Thoracic aorta (tissue), 2 donors: Measurements from ENCODE around the gene LSM2. TPM values are rescaled to one million over a fixed set of nuclear protein-coding genes. Genes with fewer than 3 reads are reported as not detected.

Source experiments
- ATAC-seq: fragments of 150-250 bp; one replicate; pipeline ENCODE4 v1.8.0; 2017; ENCODE audit warnings: low read depth; ENCODE audit not compliant: insufficient number of reproducible peaks, low FRiP score
- DNase-seq: peaks from one replicate; pipeline ENCODE4 v3.0.0-alpha.2; 2020; ENCODE audit warnings: low spot score
- H3K27ac ChIP-seq, 2 donors: fragments of 200-600 bp; sonication (generic); 1 replicate in 1 of 2; 2 replicates in 1 of 2; pipeline ENCODE4 v1.5.1; 2016; ENCODE audit warnings: mild to moderate bottlenecking in 2 of 2, moderate library complexity in 2 of 2
- H3K27me3 ChIP-seq: fragments of 200-600 bp; sonication (generic); replicated peaks from 2 replicates; pipeline ENCODE4 v1.6.0; 2016; ENCODE audit warnings: mild to moderate bottlenecking; ENCODE audit not compliant: insufficient read depth
- H3K36me3 ChIP-seq: fragments of 200-600 bp; sonication (generic); one replicate; pipeline ENCODE4 v1.5.1; 2016
- H3K4me1 ChIP-seq, 2 donors: fragments of 200-600 bp; sonication (generic); 1 replicate in 1 of 2; 2 replicates in 1 of 2; pipeline versions ENCODE4 v1.5.1 to v1.6.0; 2016; ENCODE audit warnings: low read depth in 2 of 2, mild to moderate bottlenecking in 1 of 2; ENCODE audit not compliant: control insufficient read depth in 1 of 2
- H3K4me3 ChIP-seq: fragments of 200-600 bp; sonication (generic); 2 replicates; pipeline ENCODE4 v1.5.1; 2016; ENCODE audit warnings: mild to moderate bottlenecking
- H3K9me3 ChIP-seq: fragments of 200-600 bp; sonication (generic); 2 replicates; pipeline ENCODE4 v1.5.1; 2016
- total RNA-seq, 2 donors: library from RNA; depleted of rRNA; stranded (reverse); fragments of >200 nt; gene quantifications; one replicate each; pipeline versions ENCODE4 v1.1.0 to v1.2.3, GENCODE V29; 2016
- TF ChIP-seq, protein P1 (sequence below): fragments of 200-600 bp; sonication (generic); IDR thresholded peaks from one replicate; pipeline ENCODE4 v1.5.1; 2019; ENCODE audit warnings: antibody characterized with exemption

The LSM2 gene
- total RNA-seq, 2 donors from 2014 or later: 21.2 to 40.1 TPM

DNA sequence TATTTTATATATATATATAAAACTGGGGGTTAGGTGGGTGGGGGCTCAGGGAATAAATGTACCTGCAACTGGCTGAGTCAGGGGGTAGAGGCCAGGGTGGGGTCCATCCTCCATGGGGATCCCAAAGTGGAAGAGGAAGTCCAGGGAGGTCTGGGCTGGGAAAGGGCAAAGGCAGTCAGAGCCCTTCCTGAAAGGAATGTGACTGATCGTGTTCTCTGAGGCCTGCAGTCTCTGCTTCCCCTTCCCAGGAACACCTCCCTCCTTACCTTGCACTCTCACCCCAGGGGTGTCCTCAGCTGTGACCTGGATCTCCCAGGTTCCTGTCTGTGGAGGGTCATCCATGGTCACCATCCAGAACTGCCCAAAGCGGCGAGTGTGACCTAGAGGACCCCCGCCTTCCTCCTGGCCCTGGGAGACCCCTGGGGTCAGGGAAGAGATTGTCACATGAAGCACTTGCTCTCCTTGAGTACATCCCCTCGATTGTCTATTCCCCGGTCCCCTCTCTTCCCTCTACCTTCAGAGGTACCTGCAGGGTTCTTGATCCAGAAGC is 39.6 kb downstream of the LSM2 start:
- TF ChIP-seq, protein P1, sequence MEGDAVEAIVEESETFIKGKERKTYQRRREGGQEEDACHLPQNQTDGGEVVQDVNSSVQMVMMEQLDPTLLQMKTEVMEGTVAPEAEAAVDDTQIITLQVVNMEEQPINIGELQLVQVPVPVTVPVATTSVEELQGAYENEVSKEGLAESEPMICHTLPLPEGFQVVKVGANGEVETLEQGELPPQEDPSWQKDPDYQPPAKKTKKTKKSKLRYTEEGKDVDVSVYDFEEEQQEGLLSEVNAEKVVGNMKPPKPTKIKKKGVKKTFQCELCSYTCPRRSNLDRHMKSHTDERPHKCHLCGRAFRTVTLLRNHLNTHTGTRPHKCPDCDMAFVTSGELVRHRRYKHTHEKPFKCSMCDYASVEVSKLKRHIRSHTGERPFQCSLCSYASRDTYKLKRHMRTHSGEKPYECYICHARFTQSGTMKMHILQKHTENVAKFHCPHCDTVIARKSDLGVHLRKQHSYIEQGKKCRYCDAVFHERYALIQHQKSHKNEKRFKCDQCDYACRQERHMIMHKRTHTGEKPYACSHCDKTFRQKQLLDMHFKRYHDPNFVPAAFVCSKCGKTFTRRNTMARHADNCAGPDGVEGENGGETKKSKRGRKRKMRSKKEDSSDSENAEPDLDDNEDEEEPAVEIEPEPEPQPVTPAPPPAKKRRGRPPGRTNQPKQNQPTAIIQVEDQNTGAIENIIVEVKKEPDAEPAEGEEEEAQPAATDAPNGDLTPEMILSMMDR: no peak
- ATAC-seq (no peak), DNase-seq (no peak)
- Histone ChIP-seq H3K9me3 (no peaks in the 10 kb centered on the region), H3K36me3 (no peaks in the 10 kb centered on the region), H3K27ac (no peak overlapping the region), H3K4me1 (peaks cover 2 to 8% of the 10 kb centered on the region in 2 donors), H3K27me3 (no peaks in the 10 kb centered on the region), H3K4me3 (no peak overlapping the region)

DNA sequence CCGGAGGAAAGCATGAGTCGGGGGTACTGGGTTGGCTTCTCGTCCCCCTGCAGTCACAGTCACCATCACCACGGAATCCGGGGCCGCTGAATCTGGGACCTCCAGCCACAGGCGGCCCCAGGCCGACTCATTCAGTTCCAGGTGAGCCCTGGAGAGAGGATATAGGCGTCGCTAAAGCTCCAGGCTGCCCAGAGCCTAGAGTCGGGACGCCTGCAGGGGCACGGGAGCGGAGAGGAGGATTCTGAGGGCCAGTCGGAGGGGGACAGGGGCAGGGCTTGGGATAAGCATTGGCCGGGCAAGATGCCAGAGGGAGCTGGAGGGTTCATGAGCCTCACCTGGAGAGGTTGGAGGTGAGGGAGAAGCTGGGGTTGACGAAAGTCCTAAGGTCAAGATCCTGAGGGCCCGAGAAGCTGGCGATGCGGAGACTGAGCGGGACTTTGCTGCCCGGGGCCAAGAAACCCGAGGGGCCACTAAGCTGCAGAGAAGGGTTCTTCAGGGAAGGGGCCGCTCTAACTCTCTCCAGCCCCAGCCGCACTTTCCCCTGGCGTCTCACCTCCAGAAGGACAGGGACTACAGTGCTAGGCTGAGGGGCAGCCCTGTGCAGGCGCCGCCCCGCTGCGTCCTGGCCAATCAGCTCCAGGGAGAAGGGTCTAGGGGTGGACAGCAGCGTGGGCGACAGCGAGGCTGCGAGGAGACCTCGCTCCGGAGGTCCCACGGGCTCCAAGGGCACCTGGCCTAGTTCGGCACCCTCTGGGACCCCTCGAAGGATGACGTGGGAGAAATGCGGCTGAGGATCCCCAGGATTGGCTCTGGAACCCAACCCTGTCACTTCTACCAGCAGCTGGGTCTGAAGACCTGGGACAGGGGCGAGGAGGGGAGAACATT is 40.6 kb downstream of the LSM2 start:
- Histone ChIP-seq H3K9me3 (no peaks in the 10 kb centered on the region), H3K27me3 (no peaks in the 10 kb centered on the region), H3K27ac (no peak overlapping the region), H3K36me3 (no peaks in the 10 kb centered on the region), H3K4me1 (peaks cover 2 to 8% of the 10 kb centered on the region in 2 donors), H3K4me3 (peak overlapping the region; percentile 39)
- ATAC-seq (no peak), DNase-seq (no peak)
- TF ChIP-seq, protein P1: no peak

DNA sequence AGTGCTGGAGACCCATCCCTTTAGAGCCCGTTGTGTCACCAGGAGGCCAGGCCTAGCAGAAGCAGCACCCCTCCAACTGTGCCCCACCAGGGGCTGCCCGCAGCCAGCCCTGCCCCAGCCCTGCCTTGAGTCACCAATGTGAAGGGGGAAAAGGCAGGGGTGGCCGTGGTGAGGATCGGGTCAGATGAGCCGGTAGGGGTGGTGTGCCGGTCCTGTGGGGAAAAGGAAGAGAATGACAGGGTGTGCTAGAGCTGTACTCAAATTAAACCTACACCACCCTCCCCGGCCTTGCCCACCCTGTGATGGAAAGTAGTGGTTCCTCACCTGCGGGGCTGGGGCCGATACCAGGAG is 41.2 kb downstream of the LSM2 start:
- Histone ChIP-seq H3K27ac (no peak overlapping the region), H3K36me3 (no peaks in the 10 kb centered on the region), H3K4me1 (peaks cover 2 to 8% of the 10 kb centered on the region in 2 donors), H3K9me3 (no peaks in the 10 kb centered on the region), H3K4me3 (no peak overlapping the region), H3K27me3 (no peaks in the 10 kb centered on the region)
- TF ChIP-seq, protein P1: no peak
- ATAC-seq (no peak), DNase-seq (no peak)

DNA sequence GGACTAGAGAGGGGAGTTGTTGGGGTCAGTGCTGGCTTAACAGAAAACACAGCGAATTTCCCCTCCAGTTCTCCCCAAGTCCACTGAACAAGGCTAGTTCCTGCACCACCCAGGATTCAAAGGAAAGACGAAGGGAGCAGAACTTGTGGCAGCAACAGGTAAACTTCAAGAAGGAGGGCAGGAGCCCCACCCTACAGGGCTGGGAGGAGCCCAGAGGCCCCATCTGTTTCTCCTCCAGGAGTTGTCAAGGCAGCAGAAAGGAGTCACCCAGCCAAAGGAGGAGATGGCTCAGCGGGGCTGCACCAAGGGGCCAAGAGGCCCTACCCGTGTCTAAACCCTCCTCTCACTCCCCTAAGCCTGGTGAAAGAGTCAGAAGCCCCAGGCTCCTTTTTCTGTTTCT is 42.6 kb downstream of the LSM2 start:
- DNase-seq (no peak), ATAC-seq (no peak)
- H3K9me3 ChIP-seq: no peaks in the 10 kb centered on the region
- TF ChIP-seq, protein P1: no peak
- H3K27me3 ChIP-seq: no peaks in the 10 kb centered on the region
- peaks cover 2 to 8% of the 10 kb centered on the region in 2 donors for H3K4me1 ChIP-seq
- no peaks in the 10 kb centered on the region for H3K36me3 ChIP-seq
- H3K27ac ChIP-seq: no peak overlapping the region
- H3K4me3 ChIP-seq: no peak overlapping the region

DNA sequence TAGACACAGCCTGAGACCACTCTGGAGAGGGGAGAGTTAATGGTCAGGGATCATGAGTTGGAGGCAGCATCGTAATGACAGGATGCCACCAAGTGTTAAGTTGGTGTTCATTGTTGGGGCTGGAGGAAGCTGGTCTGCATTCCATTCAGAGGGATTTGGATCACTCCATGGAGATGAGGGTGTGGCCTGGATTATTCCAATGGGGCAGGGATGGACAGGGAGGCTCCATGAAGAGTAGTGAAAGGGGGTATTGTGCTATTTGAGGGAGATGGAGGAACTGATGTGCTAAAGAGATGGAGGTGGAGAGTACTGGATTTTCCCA is 43.2 kb downstream of the LSM2 start:
- Histone ChIP-seq H3K27ac (no peak overlapping the region), H3K4me3 (no peak overlapping the region), H3K27me3 (no peaks in the 10 kb centered on the region), H3K4me1 (peaks cover 2 to 8% of the 10 kb centered on the region in 2 donors), H3K36me3 (no peaks in the 10 kb centered on the region), H3K9me3 (no peaks in the 10 kb centered on the region)
- TF ChIP-seq, protein P1: no peak
- no peak for ATAC-seq
- DNase-seq: no peak
